ENCODE results near the gene CNTN6. TPM values are rescaled to one million over a fixed set of nuclear protein-coding genes. Genes with fewer than 3 reads are reported as not detected.

Gene CNTN6
- total and polyA plus RNA-seq, 2 donors: 0.03 to 10.2 TPM

GRCh38 chr3:1263121-1263520 lies 170.3 kb downstream of the CNTN6 start:
- Histone ChIP-seq H3K36me3 (ENCODE audit: insufficient read depth) (no peaks in the 10 kb centered on the region), H3K27ac (ENCODE audit: low read depth) (no peak overlapping the region), H3K4me3 (ENCODE audit: low read depth, low read length) (no peak overlapping the region), H3K4me1 (ENCODE audit: insufficient read depth) (no peaks in the 10 kb centered on the region)
- no peak for DNase-seq (ENCODE audit: extremely low spot score)
- WGBS: 84% methylated on average over 4 of the region's 4 CpGs

- H3K36me3 ChIP-seq (ENCODE audit: insufficient read depth): no peaks in the 10 kb centered on the region
- H3K4me1 ChIP-seq (ENCODE audit: insufficient read depth): no peaks in the 10 kb centered on the region
- H3K27ac ChIP-seq (ENCODE audit: low read depth): no peak overlapping the region
- WGBS: 74% methylated on average over 5 of the region's 5 CpGs
- no peak for DNase-seq (ENCODE audit: extremely low spot score)
- H3K4me3 ChIP-seq (ENCODE audit: low read depth, low read length): no peak overlapping the region
These were observed 177.0 kb downstream of the CNTN6 start for GRCh38 chr3:1269808-1270207.

GRCh38 chr3:1272546-1273265 lies 179.9 kb downstream of the CNTN6 start:
- no peak for DNase-seq (ENCODE audit: extremely low spot score)
- 43% methylated on average over 4 of the region's 4 CpGs for WGBS
- Histone ChIP-seq H3K4me1 (ENCODE audit: insufficient read depth) (no peaks in the 10 kb centered on the region), H3K36me3 (ENCODE audit: insufficient read depth) (no peaks in the 10 kb centered on the region), H3K4me3 (ENCODE audit: low read depth, low read length) (no peak overlapping the region), H3K27ac (ENCODE audit: low read depth) (no peak overlapping the region)

- DNase-seq (ENCODE audit: extremely low spot score): no peak
- Histone ChIP-seq H3K36me3 (ENCODE audit: insufficient read depth) (no peaks in the 10 kb centered on the region), H3K27ac (ENCODE audit: low read depth) (no peak overlapping the region), H3K4me3 (ENCODE audit: low read depth, low read length) (no peak overlapping the region), H3K4me1 (ENCODE audit: insufficient read depth) (no peaks in the 10 kb centered on the region)
- WGBS: 91% methylated on average over 4 of the region's 4 CpGs
These were observed 182.7 kb downstream of the CNTN6 start for GRCh38 chr3:1275495-1275894.

- Histone ChIP-seq H3K4me3 (ENCODE audit: low read depth, low read length) (no peak overlapping the region), H3K36me3 (ENCODE audit: insufficient read depth) (no peaks in the 10 kb centered on the region), H3K27ac (ENCODE audit: low read depth) (no peak overlapping the region), H3K4me1 (ENCODE audit: insufficient read depth) (no peaks in the 10 kb centered on the region)
- 83% methylated on average over 4 of the region's 4 CpGs for WGBS
- no peak for DNase-seq (ENCODE audit: extremely low spot score)
These were observed 195.0 kb downstream of the CNTN6 start for GRCh38 chr3:1287815-1288214.

- no peaks in the 10 kb centered on the region for H3K4me1 ChIP-seq (ENCODE audit: insufficient read depth)
- H3K4me3 ChIP-seq (ENCODE audit: low read depth, low read length): no peak overlapping the region
- no peak overlapping the region for H3K27ac ChIP-seq (ENCODE audit: low read depth)
- no peaks in the 10 kb centered on the region for H3K36me3 ChIP-seq (ENCODE audit: insufficient read depth)
- 68% methylated on average over 4 of the region's 4 CpGs for WGBS
- no peak for DNase-seq (ENCODE audit: extremely low spot score)
These were observed 196.1 kb downstream of the CNTN6 start for GRCh38 chr3:1288805-1289494.

GRCh38 chr3:1292571-1293071 lies 199.8 kb downstream of the CNTN6 start:
- 57% methylated on average over 3 of the region's 3 CpGs for WGBS

GRCh38 chr3:1294586-1294985 lies 201.8 kb downstream of the CNTN6 start:
- no peak for DNase-seq (ENCODE audit: extremely low spot score)
- Histone ChIP-seq H3K4me3 (ENCODE audit: low read depth, low read length) (no peak overlapping the region), H3K4me1 (ENCODE audit: insufficient read depth) (no peaks in the 10 kb centered on the region), H3K27ac (ENCODE audit: low read depth) (no peak overlapping the region), H3K36me3 (ENCODE audit: insufficient read depth) (no peaks in the 10 kb centered on the region)
- WGBS: 88% methylated on average over 5 of the region's 5 CpGs

More at GRCh38 chr3:1292571-1293071, 199.8 kb downstream of the CNTN6 start:
- Histone ChIP-seq H3K27ac (ENCODE audit: low read depth) (no peak overlapping the region), H3K4me3 (ENCODE audit: low read depth, low read length) (no peak overlapping the region), H3K4me1 (ENCODE audit: insufficient read depth) (no peaks in the 10 kb centered on the region), H3K36me3 (ENCODE audit: insufficient read depth) (no peaks in the 10 kb centered on the region)
- no peak for DNase-seq (ENCODE audit: extremely low spot score)

GRCh38 chr3:1318296-1319005 lies 225.6 kb downstream of the CNTN6 start:
- no peaks in the 10 kb centered on the region for H3K4me1 ChIP-seq (ENCODE audit: insufficient read depth)
- no peaks in the 10 kb centered on the region for H3K36me3 ChIP-seq (ENCODE audit: insufficient read depth)
- WGBS: 65% methylated on average over 6 of the region's 6 CpGs
- H3K4me3 ChIP-seq (ENCODE audit: low read depth, low read length): no peak overlapping the region
- no peak for DNase-seq (ENCODE audit: extremely low spot score)
- no peak overlapping the region for H3K27ac ChIP-seq (ENCODE audit: low read depth)

GRCh38 chr3:1326546-1326945 lies 233.7 kb downstream of the CNTN6 start:
- Histone ChIP-seq H3K36me3 (ENCODE audit: insufficient read depth) (no peaks in the 10 kb centered on the region), H3K4me1 (ENCODE audit: insufficient read depth) (no peaks in the 10 kb centered on the region), H3K4me3 (ENCODE audit: low read depth, low read length) (no peak overlapping the region), H3K27ac (ENCODE audit: low read depth) (no peak overlapping the region)
- no peak for DNase-seq (ENCODE audit: extremely low spot score)

- 85% methylated on average over 2 of the region's 2 CpGs for WGBS
- no peaks in the 10 kb centered on the region for H3K4me1 ChIP-seq (ENCODE audit: insufficient read depth)
These were observed 237.3 kb downstream of the CNTN6 start for GRCh38 chr3:1330107-1330506.

GRCh38 chr3:1346386-1346785 lies 253.6 kb downstream of the CNTN6 start:
- Histone ChIP-seq H3K4me1 (ENCODE audit: insufficient read depth) (no peaks in the 10 kb centered on the region), H3K27ac (ENCODE audit: low read depth) (no peak overlapping the region), H3K36me3 (ENCODE audit: insufficient read depth) (no peaks in the 10 kb centered on the region), H3K4me3 (ENCODE audit: low read depth, low read length) (no peak overlapping the region)
- WGBS: 85% methylated on average over 6 of the region's 6 CpGs
- DNase-seq (ENCODE audit: extremely low spot score): no peak

More at GRCh38 chr3:1330107-1330506, 237.3 kb downstream of the CNTN6 start:
- H3K27ac ChIP-seq (ENCODE audit: low read depth): no peak overlapping the region
- DNase-seq (ENCODE audit: extremely low spot score): no peak
- H3K36me3 ChIP-seq (ENCODE audit: insufficient read depth): no peaks in the 10 kb centered on the region
- no peak overlapping the region for H3K4me3 ChIP-seq (ENCODE audit: low read depth, low read length)

GRCh38 chr3:1348547-1348946 lies 255.7 kb downstream of the CNTN6 start:
- H3K4me1 ChIP-seq (ENCODE audit: insufficient read depth): no peaks in the 10 kb centered on the region
- no peaks in the 10 kb centered on the region for H3K36me3 ChIP-seq (ENCODE audit: insufficient read depth)
- no peak overlapping the region for H3K27ac ChIP-seq (ENCODE audit: low read depth)
- no peak overlapping the region for H3K4me3 ChIP-seq (ENCODE audit: low read depth, low read length)
- DNase-seq (ENCODE audit: extremely low spot score): no peak
- WGBS: 79% methylated on average over 3 of the region's 3 CpGs

GRCh38 chr3:1350885-1351284 lies 258.1 kb downstream of the CNTN6 start:
- WGBS: 73% methylated on average over 3 of the region's 3 CpGs
- H3K4me1 ChIP-seq (ENCODE audit: insufficient read depth): no peaks in the 10 kb centered on the region
- no peak overlapping the region for H3K27ac ChIP-seq (ENCODE audit: low read depth)
- H3K4me3 ChIP-seq (ENCODE audit: low read depth, low read length): no peak overlapping the region
- H3K36me3 ChIP-seq (ENCODE audit: insufficient read depth): no peaks in the 10 kb centered on the region
- DNase-seq (ENCODE audit: extremely low spot score): no peak
